KMS-11 (cell line): ENCODE data around the gene HYDIN.

Source experiments
- H2AFZ ChIP-seq: fragments of 200-600 bp; sonication (generic); 2 replicates; pipeline ENCODE4 v1.6.1; 2016; ENCODE audit warnings: antibody characterized with exemption, mixed run types, low read depth
- H3K27ac ChIP-seq: fragments of 200-600 bp; sonication (generic); 2 replicates; pipeline ENCODE4 v1.6.1; 2016; ENCODE audit warnings: mild to moderate bottlenecking, mixed run types
- H3K27me3 ChIP-seq: fragments of 200-600 bp; sonication (generic); 2 replicates; pipeline ENCODE4 v1.6.1; 2017; ENCODE audit warnings: mild to moderate bottlenecking, low read depth, mixed run types, moderate library complexity; ENCODE audit not compliant: insufficient read depth
- H3K36me3 ChIP-seq: fragments of 200-600 bp; sonication (generic); 2 replicates; pipeline ENCODE4 v1.6.1; 2017; ENCODE audit warnings: mild to moderate bottlenecking, mixed run types; ENCODE audit not compliant: insufficient read depth
- H3K4me1 ChIP-seq: fragments of 200-600 bp; sonication (generic); 2 replicates; pipeline ENCODE4 v1.6.1; 2016; ENCODE audit warnings: mild to moderate bottlenecking, low read depth, mixed run types; ENCODE audit not compliant: poor library complexity, severe bottlenecking
- H3K4me2 ChIP-seq: fragments of 200-600 bp; sonication (generic); 2 replicates; pipeline ENCODE4 v1.7.0; 2016; ENCODE audit warnings: mild to moderate bottlenecking, mixed run types
- H3K4me3 ChIP-seq: fragments of 200-600 bp; sonication (generic); IDR thresholded peaks from 2 replicates; pipeline ENCODE4 v1.6.1; 2017; ENCODE audit warnings: low read depth, low read length, mixed read lengths; ENCODE audit not compliant: insufficient read depth
- H3K79me2 ChIP-seq: fragments of 200-600 bp; sonication (generic); 2 replicates; pipeline ENCODE4 v1.6.1; 2016; ENCODE audit warnings: low read depth, mixed run types; ENCODE audit not compliant: insufficient read depth
- H3K9ac ChIP-seq: fragments of 200-600 bp; sonication (generic); 2 replicates; pipeline ENCODE4 v1.6.1; 2016; ENCODE audit warnings: mild to moderate bottlenecking, mixed run types
- H4K20me1 ChIP-seq: fragments of 200-600 bp; sonication (generic); 2 replicates; pipeline ENCODE4 v1.6.1; 2016; ENCODE audit warnings: mild to moderate bottlenecking, mixed run types; ENCODE audit not compliant: insufficient read depth
- CTCF ChIP-seq: fragments of 200-600 bp; sonication (generic); conservative IDR thresholded peaks from 2 replicates; pipeline ENCODE4 v1.6.1; 2017; ENCODE audit warnings: low read depth, mild to moderate bottlenecking, antibody characterized with exemption, low read length, moderate library complexity, mixed read lengths

The HYDIN gene

GRCh38 chr16:71244521-71244920 is 14.0 kb upstream of the HYDIN start:
- no peak overlapping the region for H3K9ac ChIP-seq
- no peak overlapping the region for H3K4me2 ChIP-seq
- no peaks in the 10 kb centered on the region for H3K27me3 ChIP-seq
- H3K27ac ChIP-seq, result no peak overlapping the region
- TF ChIP-seq CTCF, result no peak
- H2AFZ ChIP-seq, result no peak overlapping the region
- no peaks in the 10 kb centered on the region for H3K4me1 ChIP-seq
- H3K36me3 ChIP-seq, result no peaks in the 10 kb centered on the region
- H4K20me1 ChIP-seq, result no peaks in the 10 kb centered on the region
- no peak overlapping the region for H3K4me3 ChIP-seq
- H3K79me2 ChIP-seq, result no peaks in the 10 kb centered on the region

- no peaks in the 10 kb centered on the region for H3K36me3 ChIP-seq
- H3K9ac ChIP-seq, result no peak overlapping the region
- no peak overlapping the region for H3K4me3 ChIP-seq
- TF ChIP-seq CTCF, result no peak
- no peak overlapping the region for H2AFZ ChIP-seq
- H3K27ac ChIP-seq, result no peak overlapping the region
- no peaks in the 10 kb centered on the region for H3K79me2 ChIP-seq
- no peaks in the 10 kb centered on the region for H3K27me3 ChIP-seq
- H4K20me1 ChIP-seq, result no peaks in the 10 kb centered on the region
- H3K4me2 ChIP-seq, result no peak overlapping the region
- no peaks in the 10 kb centered on the region for H3K4me1 ChIP-seq
Measured at GRCh38 chr16:71242601-71243000, 12.1 kb upstream of the HYDIN start.

GRCh38 chr16:71242036-71242435 is 11.5 kb upstream of the HYDIN start:
- no peaks in the 10 kb centered on the region for H3K27me3 ChIP-seq

GRCh38 chr16:71229344-71229743 is 1.2 kb downstream of the HYDIN start:
- no peak overlapping the region for H3K4me3 ChIP-seq
- no peaks in the 10 kb centered on the region for H3K36me3 ChIP-seq
- no peak overlapping the region for H3K4me2 ChIP-seq
- TF ChIP-seq CTCF, result no peak
- H3K4me1 ChIP-seq, result no peaks in the 10 kb centered on the region
- H2AFZ ChIP-seq, result no peak overlapping the region
- no peaks in the 10 kb centered on the region for H3K79me2 ChIP-seq
- no peaks in the 10 kb centered on the region for H4K20me1 ChIP-seq
- H3K9ac ChIP-seq, result no peak overlapping the region
- H3K27me3 ChIP-seq, result no peaks in the 10 kb centered on the region
- no peak overlapping the region for H3K27ac ChIP-seq

More at GRCh38 chr16:71242036-71242435, 11.5 kb upstream of the HYDIN start:
- TF ChIP-seq CTCF, result no peak
- Histone ChIP-seq H3K4me2 (no peak overlapping the region), H3K79me2 (no peaks in the 10 kb centered on the region), H4K20me1 (no peaks in the 10 kb centered on the region), H3K4me1 (no peaks in the 10 kb centered on the region), H2AFZ (no peak overlapping the region), H3K36me3 (no peaks in the 10 kb centered on the region), H3K4me3 (no peak overlapping the region), H3K9ac (no peak overlapping the region), H3K27ac (no peak overlapping the region)
